Esophagus muscularis mucosa (tissue), 4 donors: ENCODE results near the gene PTPN11. TPM values are rescaled to one million over a fixed set of nuclear protein-coding genes. Genes with fewer than 3 reads are reported as not detected.
"Not testable (repeated sequence)": the region's sequence is repeated elsewhere in the genome, so short reads cannot be mapped to it uniquely, and the experiment has no call there.

Source experiments
- DNase-seq: peaks from one replicate; pipeline ENCODE4 v3.0.0-alpha.2; 2017; ENCODE audit errors: extremely low spot score
- H3K27ac ChIP-seq, 4 donors: fragments of 200-600 bp; sonication (generic); replicated peaks in 1 of 4; 1 replicate in 3 of 4; 2 replicates in 1 of 4; pipeline ENCODE4 v1.5.1; 2016 to 2019; ENCODE audit warnings: mild to moderate bottlenecking in 1 of 4
- H3K27me3 ChIP-seq, 4 donors: fragments of 200-600 bp; sonication (generic); one replicate each; pipeline versions ENCODE4 v1.5.1 to v1.6.0; 2016 to 2019
- H3K36me3 ChIP-seq, 4 donors: fragments of 200-600 bp; sonication (generic); one replicate each; pipeline ENCODE4 v1.5.1; 2016 to 2019
- H3K4me1 ChIP-seq, 4 donors: fragments of 200-600 bp; sonication (generic); one replicate each; pipeline ENCODE4 v1.5.1; 2016 to 2019
- H3K4me3 ChIP-seq, 4 donors: fragments of 200-600 bp; sonication (generic); 1 replicate in 2 of 4; 2 replicates in 2 of 4; pipeline ENCODE4 v1.5.1; 2016 to 2019; ENCODE audit warnings: mild to moderate bottlenecking in 4 of 4, moderate library complexity in 1 of 4
- H3K9me3 ChIP-seq, 4 donors: fragments of 200-600 bp; sonication (generic); 1 replicate in 3 of 4; 2 replicates in 1 of 4; pipeline ENCODE4 v1.5.1; 2016 to 2019
- CTCF ChIP-seq, 3 experiments: fragments of 200-600 bp in 2 of 3; fragments of 450-650 bp in 1 of 3; sonication (generic) in 2 of 3; IDR thresholded peaks; one replicate each; pipeline ENCODE4 v1.5.1; 2017 to 2019; ENCODE audit warnings: antibody characterized with exemption in 3 of 3, mild to moderate bottlenecking in 2 of 3, moderate library complexity in 1 of 3
- EP300 ChIP-seq: sonication (generic); formaldehyde crosslinking; IDR thresholded peaks from one replicate; pipeline ENCODE4 v1.6.1; 2017; ENCODE audit warnings: antibody characterized with exemption
- POLR2A ChIP-seq: fragments of 450-650 bp; IDR thresholded peaks from one replicate; pipeline ENCODE4 v1.6.1; 2017; ENCODE audit warnings: antibody characterized with exemption, moderate library complexity, mild to moderate bottlenecking, low read depth
- POLR2AphosphoS5 ChIP-seq, 2 donors: sonication (generic); formaldehyde crosslinking; IDR thresholded peaks; one replicate each; pipeline ENCODE4 v1.6.1; 2017; ENCODE audit warnings: antibody characterized with exemption in 2 of 2
- WGBS: methylation state at CpG from one replicate; pipeline ENCODE4 v1.1.5; 2018; 5-methylcytosine and 5-hydroxymethylcytosine counted together
- intact Hi-C: fragments of 100-400 bp; cut with DNase I; formaldehyde crosslinking; loops from one replicate; pipeline ENCODE4 v1.15.1; 2023
- total RNA-seq, 4 donors: library from RNA; depleted of rRNA; stranded (reverse); fragments of >200 nt; gene quantifications; one replicate each; pipeline versions ENCODE4 v1.1.0 to v1.2.1, GENCODE V29; 2016

Gene PTPN11
- total RNA-seq, 4 donors from 2014 or later, result 132 to 142 (median 139) TPM

- WGBS, result 72% methylated on average over 5 of the region's 5 CpGs
- DNase-seq, result no peak
- no peaks in the 10 kb centered on the region for H3K9me3 ChIP-seq
- intact Hi-C loops, result no loop called here
- TF ChIP-seq POLR2A (no peak), EP300 (no peak), CTCF (IDR thresholded peaks at IDR 0.05) (no peak), POLR2AphosphoS5 (IDR thresholded peaks at IDR 0.05) (no peak)
- H3K4me1 ChIP-seq, result peaks cover under 1 to 11% (median 3%) of the 10 kb centered on the region in 4 donors
- no peak overlapping the region for H3K4me3 ChIP-seq
- H3K27ac ChIP-seq, result no peak overlapping the region
- peaks cover 28 to 35% (median 31%) of the 10 kb centered on the region in 4 donors for H3K36me3 ChIP-seq
- H3K27me3 ChIP-seq, result no peaks in the 10 kb centered on the region
Observed at GRCh38 chr12:112401903-112402498, 16.7 kb upstream of the PTPN11 start.

GRCh38 chr12:112406519-112407488 is 11.9 kb upstream of the PTPN11 start:
- Histone ChIP-seq H3K4me3 (no peak overlapping the region), H3K27ac (no peak overlapping the region), H3K27me3 (no peaks in the 10 kb centered on the region), H3K9me3 (no peaks in the 10 kb centered on the region), H3K4me1 (peaks cover 20 to 29% (median 23%) of the 10 kb centered on the region in 4 donors), H3K36me3 (peaks cover 39 to 48% (median 43%) of the 10 kb centered on the region in 4 donors)
- DNase-seq, result no peak
- WGBS, result 77% methylated on average over 11 of the region's 11 CpGs
- intact Hi-C loops, result no loop called here
- TF ChIP-seq CTCF (IDR thresholded peaks at IDR 0.05), result no peak
- no peak for TF ChIP-seq EP300
- TF ChIP-seq POLR2A, result no peak
- TF ChIP-seq POLR2AphosphoS5 (IDR thresholded peaks at IDR 0.05), result no peak

- DNase-seq, H3K9me3 ChIP-seq, H3K27ac ChIP-seq, H3K27me3 ChIP-seq, H3K4me3 ChIP-seq, intact Hi-C loops: not testable (repeated sequence)
- WGBS, result 78% methylated on average over 6 of the region's 6 CpGs
- H3K4me1 ChIP-seq, result peaks cover 20 to 29% (median 23%) of the 10 kb centered on the region in 4 donors
- H3K36me3 ChIP-seq, result peaks cover 39 to 48% (median 43%) of the 10 kb centered on the region in 4 donors
Observed at GRCh38 chr12:112407683-112408082, 11.1 kb upstream of the PTPN11 start.

- TF ChIP-seq CTCF (IDR thresholded peaks at IDR 0.05) (no peak), POLR2A (no peak)
- peak overlapping the region; percentile 79 to 92 (median 83) for H3K27ac ChIP-seq
Observed at GRCh38 chr12:112408621-112409020, 10.1 kb upstream of the PTPN11 start.

More at GRCh38 chr12:112408621-112409020, 10.1 kb upstream of the PTPN11 start:
- no peak for DNase-seq
- Histone ChIP-seq H3K9me3 (no peaks in the 10 kb centered on the region), H3K4me1 (peaks cover 20 to 29% (median 23%) of the 10 kb centered on the region in 4 donors), H3K4me3 (peak overlapping the region; percentile 55 to 79 (median 68)), H3K36me3 (peaks cover 39 to 47% (median 43%) of the 10 kb centered on the region in 4 donors), H3K27me3 (no peaks in the 10 kb centered on the region)
- intact Hi-C loops, result no loop called here
- 18% methylated on average over 5 of the region's 5 CpGs for WGBS
